Stimulated activated CD4-positive, alpha-beta T cell treated with anti-CD3 and anti-CD28 coated beads, Interleukin-12 subunit alpha, Interleukin-12 subunit beta, amount 100 ng/mL, for 24 hours (primary cell): ENCODE results near the gene AP1S3.
"Not testable (repeated sequence)": the region's sequence is repeated elsewhere in the genome, so short reads cannot be mapped to it uniquely, and the experiment has no call there.

ENCODE experiments used
- DNase-seq, 2 experiments: peaks; one replicate each; pipeline ENCODE4 v3.0.0-alpha.2; 2020; ENCODE audit warnings: low read depth in 2 of 2

Gene AP1S3

DNA sequence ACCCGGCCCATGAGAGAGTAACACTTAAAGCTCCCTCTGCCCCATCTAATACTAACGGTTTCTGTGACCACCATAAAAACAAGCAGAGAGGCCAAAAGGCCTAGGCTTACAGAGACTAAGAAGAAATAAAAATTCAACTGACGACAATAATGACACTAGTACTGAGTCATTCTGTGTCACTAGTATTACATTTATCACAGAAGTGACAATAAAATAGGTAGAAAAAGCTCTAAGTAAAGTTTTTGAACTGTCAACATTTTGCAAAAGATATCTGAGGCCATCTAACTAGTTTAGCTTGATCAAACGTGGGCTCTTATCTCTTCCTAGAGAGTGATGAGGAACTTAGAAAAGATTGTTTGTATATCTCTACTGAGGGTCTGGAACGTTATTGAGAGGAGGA lies 35.6 kb downstream of the AP1S3 start:
- no peak for DNase-seq

DNA sequence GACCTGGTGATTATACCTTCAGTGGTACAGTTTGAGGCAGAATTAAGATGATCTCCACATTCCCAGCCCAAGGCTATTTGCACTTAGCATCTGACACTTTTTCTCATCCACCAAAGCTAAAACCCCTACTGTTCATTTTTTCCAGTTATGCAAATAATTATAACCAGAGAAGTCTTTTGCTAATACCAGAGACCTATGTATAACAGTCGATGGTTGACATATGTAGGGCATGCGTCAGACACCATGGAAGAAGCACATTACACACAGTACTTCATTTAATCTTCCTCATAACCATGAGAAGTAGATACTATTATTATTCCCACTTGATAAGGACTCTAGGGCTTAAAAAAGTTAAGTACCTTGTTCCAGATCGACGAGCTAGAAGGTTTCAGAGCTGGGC lies 36.5 kb downstream of the AP1S3 start:
- no peak for DNase-seq

DNA sequence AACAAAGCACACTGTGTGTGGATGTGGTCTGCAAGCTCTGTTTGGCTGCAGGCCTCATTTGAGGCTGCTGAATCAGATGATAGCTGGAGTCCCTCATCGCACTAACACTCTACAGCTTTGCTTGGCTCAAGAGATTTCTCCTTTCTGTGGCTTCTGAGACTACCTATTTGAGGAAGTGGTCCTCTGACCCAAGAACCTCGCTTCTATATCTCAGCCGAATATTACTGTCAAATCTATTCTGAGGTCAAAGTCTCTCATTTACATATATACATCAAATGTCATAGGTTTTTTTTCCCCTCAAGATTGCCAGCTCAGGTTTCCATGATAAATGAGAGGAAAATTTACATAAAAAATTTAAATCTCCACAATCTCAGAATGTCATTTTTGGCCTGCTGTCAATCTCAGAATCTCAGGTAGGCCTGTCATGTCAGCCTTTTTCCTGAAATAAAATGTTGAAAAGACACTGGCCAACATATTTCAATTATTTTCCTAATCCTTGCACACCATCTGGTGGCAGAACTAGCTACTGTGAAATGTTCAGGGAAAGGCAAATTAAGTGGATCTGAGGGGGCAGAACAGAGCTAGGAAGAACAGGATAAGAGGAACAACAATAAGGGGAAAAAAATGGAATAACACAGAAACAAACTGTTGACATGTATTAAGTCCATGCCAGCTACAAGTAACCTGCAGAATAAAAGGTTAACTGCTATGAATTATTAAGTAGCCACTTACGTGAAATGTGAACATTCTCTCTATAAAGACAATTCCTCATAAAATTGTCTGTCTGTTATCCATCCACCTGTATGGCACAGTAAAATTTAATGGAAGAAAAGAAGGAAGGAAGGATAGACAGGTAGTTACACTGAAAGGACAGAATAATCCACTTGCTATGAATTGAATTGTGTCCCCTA lies 39.3 kb downstream of the AP1S3 start:
- no peak for DNase-seq

GRCh38 chr2:223797037-223797436 lies 40.3 kb downstream of the AP1S3 start:
- DNase-seq = no peak

DNA sequence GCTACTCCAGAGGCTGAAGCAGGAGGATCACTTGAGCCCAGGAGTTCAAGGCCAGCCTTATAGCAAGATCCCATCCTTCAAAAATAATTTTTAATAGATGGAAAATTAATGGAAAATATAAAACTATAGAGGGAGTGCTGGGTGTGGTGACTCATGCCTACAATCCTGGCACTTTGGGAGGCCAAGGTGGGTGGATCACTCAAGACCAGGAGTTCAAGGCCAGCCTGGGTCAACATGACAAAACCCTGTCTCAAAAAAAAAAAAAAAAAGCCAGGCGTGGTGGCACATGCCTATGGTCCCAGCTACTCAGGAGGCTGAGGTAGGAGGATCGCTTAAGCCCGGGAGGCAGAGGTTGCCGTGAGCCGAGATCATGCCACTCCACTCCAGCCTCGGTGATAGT lies 48.0 kb downstream of the AP1S3 start:
- no peak for DNase-seq

GRCh38 chr2:223788826-223789225 lies 48.6 kb downstream of the AP1S3 start:
- no peak for DNase-seq

GRCh38 chr2:223788106-223788505 lies 49.3 kb downstream of the AP1S3 start:
- DNase-seq = not testable (repeated sequence)

DNA sequence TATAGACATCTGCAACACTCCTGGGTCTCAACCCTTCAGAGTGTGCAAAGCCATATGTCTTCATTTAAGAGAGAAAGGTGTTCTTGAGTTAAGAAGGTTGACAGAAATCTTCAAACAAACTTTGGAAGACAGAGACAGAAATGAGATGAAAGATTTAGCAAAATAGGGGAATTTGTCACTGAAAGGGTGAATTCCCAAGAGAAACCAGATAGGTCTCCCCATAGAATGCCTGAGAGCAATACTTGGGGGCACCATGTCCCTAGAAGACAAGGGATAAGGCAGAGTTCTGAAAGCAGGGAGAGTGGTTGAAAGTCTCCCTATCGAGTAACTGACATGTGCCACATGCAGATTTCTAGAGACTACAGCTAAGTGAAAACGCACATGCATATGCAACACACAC lies 50.0 kb downstream of the AP1S3 start:
- DNase-seq = no peak

GRCh38 chr2:223786943-223787342 lies 50.4 kb downstream of the AP1S3 start:
- no peak for DNase-seq

GRCh38 chr2:223786236-223786635 lies 51.1 kb downstream of the AP1S3 start:
- no peak for DNase-seq

DNA sequence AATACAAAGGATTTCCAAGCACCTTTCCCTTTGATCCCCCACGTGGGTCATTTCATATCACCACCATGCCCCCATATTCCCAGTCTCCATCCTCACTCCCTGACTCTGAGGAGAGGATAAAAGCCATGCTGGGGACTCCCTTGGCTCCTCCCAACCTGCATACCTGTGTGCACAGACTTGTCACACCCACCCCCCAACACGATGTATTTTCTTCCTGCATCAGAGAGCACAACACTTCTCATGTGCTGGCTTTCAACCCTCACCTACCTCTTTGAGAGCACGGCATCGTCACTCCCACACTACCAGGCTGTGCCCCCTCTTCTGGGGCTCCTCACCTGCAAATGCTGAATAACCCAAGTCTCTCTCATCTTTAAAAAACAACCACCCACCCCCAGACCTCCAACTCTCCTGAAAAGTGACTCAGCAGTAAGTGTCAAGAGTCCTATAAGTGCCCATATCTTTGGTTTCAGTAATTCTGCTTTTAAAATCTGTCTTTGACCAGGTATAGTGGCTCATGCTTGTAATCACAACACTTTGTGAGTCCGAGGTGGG lies 53.1 kb downstream of the AP1S3 start:
- no peak for DNase-seq

- no peak for DNase-seq
These were observed 54.8 kb downstream of the AP1S3 start for GRCh38 chr2:223782629-223783028.

DNA sequence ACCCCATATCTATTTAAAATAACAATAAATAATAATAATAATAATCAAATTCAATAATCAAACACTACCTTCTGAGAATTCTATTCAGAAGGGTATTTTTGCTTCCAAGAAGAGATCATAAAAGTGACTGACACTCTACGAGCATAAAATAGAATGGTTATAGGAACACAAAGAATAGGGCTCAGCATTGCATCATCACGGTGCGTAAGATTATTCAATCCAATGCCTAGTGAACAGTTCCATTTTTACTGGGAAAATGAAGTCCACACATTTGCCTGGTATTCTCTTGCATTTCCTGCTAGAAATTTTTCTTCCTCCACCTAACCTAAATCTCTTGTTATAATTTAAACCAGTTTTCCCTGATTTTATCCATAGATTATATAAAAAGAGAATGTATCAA lies 55.8 kb downstream of the AP1S3 start:
- DNase-seq = no peak

DNA sequence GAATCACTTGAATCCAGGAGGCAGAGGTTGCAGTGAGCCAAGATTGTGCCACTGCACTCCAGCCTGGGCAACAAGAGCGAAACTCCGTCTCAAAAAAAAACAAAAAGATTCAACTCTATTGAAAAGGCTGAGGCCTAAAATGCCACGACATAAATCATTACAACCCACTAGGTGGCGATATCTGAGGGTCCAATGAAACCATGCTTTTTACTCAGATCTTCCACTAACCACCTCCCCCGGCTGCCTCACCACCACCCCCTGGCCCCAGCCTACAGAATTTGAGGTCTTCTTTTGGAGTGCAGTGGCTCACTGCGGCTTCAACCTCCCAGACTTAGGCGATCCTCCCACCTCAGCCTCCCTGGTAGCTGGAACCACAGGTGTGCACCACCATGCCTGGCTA lies 57.5 kb downstream of the AP1S3 start:
- DNase-seq = peak in 1 of 2 experiments; percentile 10

- DNase-seq = no peak
These were observed 63.2 kb downstream of the AP1S3 start for GRCh38 chr2:223774193-223774592.

DNA sequence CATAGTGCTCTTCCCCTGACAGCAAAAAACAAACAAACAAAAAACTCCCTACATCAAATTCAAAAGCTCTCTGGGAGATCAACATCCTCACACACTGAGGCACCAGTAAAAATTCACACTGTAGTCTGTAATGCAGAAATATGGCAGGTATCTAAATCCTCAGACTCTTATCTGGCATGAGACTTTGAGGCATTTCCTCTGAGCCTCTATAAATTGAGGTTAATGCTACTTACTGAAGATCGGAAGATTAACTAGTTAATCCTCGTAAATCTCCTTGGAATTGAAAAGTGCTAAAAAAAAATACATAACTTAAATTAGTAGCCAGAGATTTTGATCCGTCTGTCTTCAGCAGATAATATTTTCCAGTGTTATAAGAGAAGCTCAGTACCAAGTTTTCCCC lies 65.0 kb downstream of the AP1S3 start:
- DNase-seq = no peak

- no peak for DNase-seq
These were observed 65.9 kb downstream of the AP1S3 start for GRCh38 chr2:223771475-223771874.

- no peak for DNase-seq
These were observed 69.2 kb downstream of the AP1S3 start for GRCh38 chr2:223768179-223768578.

DNA sequence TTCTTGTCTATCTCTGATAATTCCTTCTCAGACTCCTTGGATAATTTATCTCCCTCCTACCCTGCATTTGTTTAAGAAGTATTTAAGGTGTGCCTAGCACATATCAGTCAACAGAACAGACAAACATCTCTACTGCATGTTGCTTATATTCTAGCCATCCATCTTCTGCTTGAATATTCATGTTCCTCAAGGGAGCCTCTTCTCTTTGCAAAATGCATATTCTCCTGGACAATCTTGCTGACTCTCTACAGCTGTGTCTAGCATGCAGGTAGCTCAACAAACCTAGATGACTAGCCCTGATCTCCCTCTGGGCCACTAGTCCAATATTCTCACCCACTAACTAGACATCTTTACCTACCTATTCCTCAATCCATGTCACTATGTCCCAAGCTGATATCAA lies 70.0 kb downstream of the AP1S3 start:
- no peak for DNase-seq

GRCh38 chr2:223765221-223765785 lies 72.1 kb downstream of the AP1S3 start:
- DNase-seq = no peak

GRCh38 chr2:223764796-223765195 lies 72.6 kb downstream of the AP1S3 start:
- DNase-seq = no peak

- DNase-seq = no peak
These were observed 74.5 kb downstream of the AP1S3 start for GRCh38 chr2:223762853-223763252.

DNA sequence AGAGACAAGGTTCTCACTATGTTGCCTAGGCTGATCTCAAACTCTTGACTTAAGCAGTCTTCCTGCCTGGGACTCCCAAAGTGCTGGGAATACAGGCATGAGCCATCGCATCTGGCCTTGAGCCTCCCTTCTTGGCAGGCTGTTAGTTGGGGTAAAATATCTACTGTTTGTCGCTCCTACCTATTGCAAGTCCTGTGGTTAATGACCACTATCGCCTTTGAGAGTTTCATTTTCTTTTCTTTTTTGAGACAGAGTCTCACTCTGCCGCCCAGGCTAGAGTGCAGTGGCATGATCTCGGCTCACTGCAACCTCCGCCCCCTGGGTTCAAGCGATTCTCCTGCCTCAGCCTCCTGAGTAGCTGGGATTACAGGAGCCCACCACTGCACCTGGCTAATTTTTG lies 75.6 kb downstream of the AP1S3 start:
- not testable (repeated sequence) for DNase-seq
